Measurements from ENCODE around the gene PSD. TPM values are rescaled to one million over a fixed set of nuclear protein-coding genes. Genes with fewer than 3 reads are reported as not detected.
A peak's percentile ranks its signal among the peaks of the same experiment; 100 is the strongest.

PSD gene
- total RNA-seq, 1 experiment from 2014 or later, result 0.75 TPM

- H3K27me3 Mint-ChIP-seq (ENCODE audit: insufficient read depth, unreplicated experiment), result no peaks in the 10 kb centered on the region
- H3K4me3 Mint-ChIP-seq (ENCODE audit: unreplicated experiment), result no peak overlapping the region
- intact Hi-C loops (cut with micrococcal nuclease), result no loop called here
- no peak overlapping the region for H3K27ac Mint-ChIP-seq (ENCODE audit: low read depth, unreplicated experiment)
- CTCF ChIA-PET, result interaction anchor here (0.5 to 4.9 kb wide), 8 partner anchors 11 to 214 kb away, joined by 3 to 18 read pairs (median 4); no protein-coding TSS in a partner anchor
- no peak for DNase-seq (ENCODE audit: unreplicated experiment)
- H3K9me3 Mint-ChIP-seq (ENCODE audit: unreplicated experiment), result no peaks in the 10 kb centered on the region
- POLR2A ChIA-PET, result interaction anchor here (0.6 to 1.8 kb wide), 6 partner anchors 14 to 561 kb away, joined by 3 to 4 read pairs (median 4); partner anchors contain the start of genes C10orf95, CUEDC2 and OGA
- BruUV-seq (replicated peaks), result no TSS peak
- TF ChIP-seq CTCF (IDR thresholded peaks at IDR 0.05; ENCODE audit: unreplicated experiment), result no peak
- H3K36me3 Mint-ChIP-seq (ENCODE audit: insufficient read depth, unreplicated experiment), result peaks cover 69% of the 10 kb centered on the region
- H3K4me1 Mint-ChIP-seq (ENCODE audit: insufficient read depth, unreplicated experiment), result no peaks in the 10 kb centered on the region
Observed at GRCh38 chr10:102379383-102379782, 39.2 kb downstream of the PSD start.

GRCh38 chr10:102376901-102377300, 41.7 kb downstream of the PSD start:
- TF ChIP-seq CTCF (IDR thresholded peaks at IDR 0.05; ENCODE audit: unreplicated experiment), result no peak
- H3K27ac Mint-ChIP-seq (ENCODE audit: low read depth, unreplicated experiment), result no peak overlapping the region
- no peaks in the 10 kb centered on the region for H3K9me3 Mint-ChIP-seq (ENCODE audit: unreplicated experiment)
- H3K36me3 Mint-ChIP-seq (ENCODE audit: insufficient read depth, unreplicated experiment), result peaks cover 71% of the 10 kb centered on the region
- DNase-seq (ENCODE audit: unreplicated experiment), result no peak
- H3K4me3 Mint-ChIP-seq (ENCODE audit: unreplicated experiment), result no peak overlapping the region
- TSS peak; percentile 11 for BruUV-seq (replicated peaks)
- ChIA-PET POLR2A (interaction anchor here (0.9 to 1.4 kb wide), 2 partner anchors 9 to 277 kb away, joined by 3 read pairs; no protein-coding TSS in a partner anchor), CTCF (interaction anchor here (0.6 to 4.9 kb wide), 5 partner anchors 9 to 815 kb away, joined by 3 to 18 read pairs (median 4); no protein-coding TSS in a partner anchor)
- H3K27me3 Mint-ChIP-seq (ENCODE audit: insufficient read depth, unreplicated experiment), result no peaks in the 10 kb centered on the region
- no peaks in the 10 kb centered on the region for H3K4me1 Mint-ChIP-seq (ENCODE audit: insufficient read depth, unreplicated experiment)
- intact Hi-C loops (cut with micrococcal nuclease), result no loop called here

GRCh38 chr10:102375867-102376266, 42.7 kb downstream of the PSD start:
- intact Hi-C loops (cut with micrococcal nuclease), result no loop called here
- Mint-ChIP-seq H3K27ac (ENCODE audit: low read depth, unreplicated experiment) (no peak overlapping the region), H3K4me1 (ENCODE audit: insufficient read depth, unreplicated experiment) (no peaks in the 10 kb centered on the region), H3K4me3 (ENCODE audit: unreplicated experiment) (no peak overlapping the region), H3K36me3 (ENCODE audit: insufficient read depth, unreplicated experiment) (peaks cover 71% of the 10 kb centered on the region), H3K27me3 (ENCODE audit: insufficient read depth, unreplicated experiment) (no peaks in the 10 kb centered on the region), H3K9me3 (ENCODE audit: unreplicated experiment) (no peaks in the 10 kb centered on the region)
- TF ChIP-seq CTCF (IDR thresholded peaks at IDR 0.05; ENCODE audit: unreplicated experiment), result no peak
- no TSS peak for BruUV-seq (replicated peaks)
- ChIA-PET CTCF (interaction anchor here (0.5 to 4.9 kb wide), 8 partner anchors 10 to 754 kb away, joined by 3 to 18 read pairs (median 3); no protein-coding TSS in a partner anchor), POLR2A (interaction anchor here (1.1 to 1.4 kb wide), 2 partner anchors 8 to 9 kb away, joined by 3 read pairs; no protein-coding TSS in a partner anchor)
- DNase-seq (ENCODE audit: unreplicated experiment), result no peak

DNA sequence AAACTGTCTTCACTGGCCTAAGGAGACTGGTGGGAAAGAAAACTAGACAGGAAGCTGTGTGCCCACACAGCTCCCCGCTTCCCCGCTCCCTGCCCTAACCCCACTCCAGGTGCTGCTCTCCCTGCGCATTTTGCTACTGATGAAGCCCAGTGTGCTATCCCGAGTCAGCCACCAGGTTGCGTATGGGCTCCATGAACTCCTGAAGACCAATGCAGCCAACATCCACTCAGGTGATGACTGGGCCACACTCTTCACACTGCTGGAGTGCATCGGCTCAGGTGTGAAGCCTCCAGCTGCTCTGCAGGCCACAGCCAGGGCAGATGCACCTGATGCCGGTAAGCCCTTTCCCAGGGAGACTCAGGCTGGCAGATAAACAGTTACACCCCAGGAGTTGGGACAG, 43.3 kb downstream of the PSD start:
- Mint-ChIP-seq H3K27ac (ENCODE audit: low read depth, unreplicated experiment) (no peak overlapping the region), H3K4me1 (ENCODE audit: insufficient read depth, unreplicated experiment) (no peaks in the 10 kb centered on the region), H3K4me3 (ENCODE audit: unreplicated experiment) (no peak overlapping the region), H3K27me3 (ENCODE audit: insufficient read depth, unreplicated experiment) (no peaks in the 10 kb centered on the region), H3K9me3 (ENCODE audit: unreplicated experiment) (no peaks in the 10 kb centered on the region), H3K36me3 (ENCODE audit: insufficient read depth, unreplicated experiment) (peaks cover 71% of the 10 kb centered on the region)
- intact Hi-C loops (cut with micrococcal nuclease), result no loop called here
- ChIA-PET POLR2A (interaction anchor here (1.1 kb wide), 1 partner anchor 10 kb away, joined by 3 read pairs; no protein-coding TSS in a partner anchor), CTCF (interaction anchor here (0.7 to 4.9 kb wide), 5 partner anchors 8 to 145 kb away, joined by 3 to 18 read pairs (median 6); no protein-coding TSS in a partner anchor)
- DNase-seq (ENCODE audit: unreplicated experiment), result no peak
- BruUV-seq (replicated peaks), result no TSS peak
- TF ChIP-seq CTCF (IDR thresholded peaks at IDR 0.05; ENCODE audit: unreplicated experiment), result no peak

Measured in MCF 10A (cell line).